ENCODE measurements around the gene CPLX3. TPM values are rescaled to one million over a fixed set of nuclear protein-coding genes. Genes with fewer than 3 reads are reported as not detected.

CPLX3 gene
- total and polyA plus RNA-seq, 10 of the 15 experiments (the other 5 are each of a cell fraction or from before 2014, with no cell fraction given) = 0.02 to 0.04 TPM; not detected in 8

GRCh38 chr15:74844319-74845207 lies 18.1 kb downstream of the CPLX3 start:
- no peak for FAIRE-seq
- POLR2A ChIA-PET = interaction anchor here (0.6 to 1.2 kb wide), 3 partner anchors 25 to 57 kb away, joined by 4 read pairs; no protein-coding TSS in a partner anchor
- H3K4me1 ChIP-seq (ENCODE audit: control insufficient read depth, insufficient read depth, low read length) = peaks cover 13% of the 10 kb centered on the region
- RAD21 ChIA-PET (ENCODE audit: unreplicated experiment) = interaction anchor here (0.7 to 1.3 kb wide), 3 partner anchors 13 to 62 kb away, joined by 3 to 7 read pairs (median 3); partner anchors contain the start of gene FAM219B
- peaks cover 3% of the 10 kb centered on the region; the same call in 1 of the 2 replicates for H3K79me2 ChIP-seq (ENCODE audit: control insufficient read depth, insufficient read depth, low read length)
- CTCF ChIA-PET = interaction anchor here (0.7 to 6.2 kb wide), 9 partner anchors 9 to 93 kb away, joined by 3 to 59 read pairs (median 3); partner anchors contain the start of gene COX5A
- SMC1A ChIA-PET (ENCODE audit: uncharacterized antibody, unreplicated experiment) = interaction anchor here (0.7 to 6.1 kb wide), 5 partner anchors 26 to 73 kb away, joined by 3 to 43 read pairs (median 6); no protein-coding TSS in a partner anchor
- H4K20me1 ChIP-seq (ENCODE audit: control insufficient read depth, insufficient read depth) = no peaks in the 10 kb centered on the region
- no peak overlapping the region for H3K9ac ChIP-seq (ENCODE audit: control insufficient read depth, insufficient read depth, low read length)
- peaks cover 16 to 23% of the 10 kb centered on the region in 2 experiments; a peak in 3 of 4 replicates for H3K36me3 ChIP-seq (ENCODE audit: control insufficient read depth in 2 of 2, insufficient read depth in 2 of 2, low read length in 1 of 2)
- DNase-seq (ENCODE audit: low read depth, low spot score) = no peak
- no peak overlapping the region for H3K4me3 ChIP-seq
- WGBS (ENCODE audit: insufficient coverage, insufficient replicate concordance, low lambda C conversion rate, missing lambda C conversion rate) = 75% methylated on average over 12 of the region's 12 CpGs
- no peak overlapping the region for H2AFZ ChIP-seq (ENCODE audit: control insufficient read depth, low read depth, low read length)
- in situ Hi-C loops (cut with MboI) = no loop called here
- no peaks in the 10 kb centered on the region for H3K9me3 ChIP-seq (replicated peaks; ENCODE audit: control insufficient read depth, insufficient read depth, low read length)
- H3K27ac ChIP-seq (ENCODE audit: control insufficient read depth, insufficient read depth) = no peak overlapping the region
- intact Hi-C loops (cut with micrococcal nuclease; ENCODE audit: unreplicated experiment) = loop anchor here (5.0 kb wide), 2 partner anchors 42 to 58 kb away; no protein-coding TSS in a partner anchor
- BruUV-seq (replicated peaks) = no TSS peak
- no peaks in the 10 kb centered on the region for H3K27me3 ChIP-seq (replicated peaks in 1 of 2; ENCODE audit: control insufficient read depth in 2 of 2, insufficient read depth in 2 of 2, low read length in 1 of 2)
- H3K4me2 ChIP-seq (ENCODE audit: control insufficient read depth, insufficient read depth) = no peak overlapping the region
- no peak for ATAC-seq
- TF ChIP-seq ZNF687 (IDR thresholded peaks at IDR 0.05) = no peak
- no peak for TF ChIP-seq BACH1 (IDR thresholded peaks at IDR 0.05; ENCODE audit: borderline replicate concordance)
- TF ChIP-seq EP300 (IDR thresholded peaks at IDR 0.05; ENCODE audit: borderline replicate concordance in 1 of 2, control insufficient read depth in 1 of 2, low read depth in 2 of 2, low read length in 2 of 2) = no peak
- TF ChIP-seq CEBPB (IDR thresholded peaks at IDR 0.05; ENCODE audit: borderline replicate concordance in 1 of 2, low read depth in 2 of 2, low read length in 2 of 2) = no peak
- TF ChIP-seq ZBTB33 (IDR thresholded peaks at IDR 0.05) = no peak
- no peak for TF ChIP-seq ATF2 (IDR thresholded peaks at IDR 0.05; ENCODE audit: low read length)
- TF ChIP-seq TAF1 (IDR thresholded peaks at IDR 0.05; ENCODE audit: borderline replicate concordance, low read depth, low read length) = no peak
- TF ChIP-seq CHD2 (IDR thresholded peaks at IDR 0.05; ENCODE audit: borderline replicate concordance, low read depth, low read length) = no peak
- TF ChIP-seq TBL1XR1 (IDR thresholded peaks at IDR 0.05; ENCODE audit: low read depth, low read length) = no peak
- TF ChIP-seq SIX5 (IDR thresholded peaks at IDR 0.05; ENCODE audit: low read depth, low read length, severe bottlenecking) = no peak
- no peak for TF ChIP-seq RB1 (IDR thresholded peaks at IDR 0.05; ENCODE audit: borderline replicate concordance)
- TF ChIP-seq MAX (IDR thresholded peaks at IDR 0.05; ENCODE audit: low read depth, low read length) = no peak
- no peak for TF ChIP-seq RELA (IDR thresholded peaks at IDR 0.05; ENCODE audit: borderline replicate concordance, partially characterized antibody)

Data from GM12878 (cell line).